ENCODE results near the gene HDAC11. TPM values are rescaled to one million over a fixed set of nuclear protein-coding genes. Genes with fewer than 3 reads are reported as not detected.

Gene HDAC11, protein sequence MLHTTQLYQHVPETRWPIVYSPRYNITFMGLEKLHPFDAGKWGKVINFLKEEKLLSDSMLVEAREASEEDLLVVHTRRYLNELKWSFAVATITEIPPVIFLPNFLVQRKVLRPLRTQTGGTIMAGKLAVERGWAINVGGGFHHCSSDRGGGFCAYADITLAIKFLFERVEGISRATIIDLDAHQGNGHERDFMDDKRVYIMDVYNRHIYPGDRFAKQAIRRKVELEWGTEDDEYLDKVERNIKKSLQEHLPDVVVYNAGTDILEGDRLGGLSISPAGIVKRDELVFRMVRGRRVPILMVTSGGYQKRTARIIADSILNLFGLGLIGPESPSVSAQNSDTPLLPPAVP
- 8.5 and 11.6 TPM in 2 replicates for total RNA-seq

GRCh38 chr3:13479582-13480339, at the start of gene HDAC11:
Gene HDAC11, plus strand, starts transcription at chr3:13480306. Its CDS starts 42 bp downstream, at chr3:13480348.

GRCh38 chr3:13548696-13549622, 68.9 kb downstream of the HDAC11 start, which contains the start of gene FBLN2:
Gene FBLN2, plus strand, starts transcription at chr3:13549125. Its CDS starts 21,231 bp downstream, at chr3:13570356.

Other genes starting within 250 kb of the HDAC11 start
- gene NUP210, start 60.0 kb upstream of the HDAC11 start, total RNA-seq, result not detected in 2 replicates
- 15.5 and 15.9 TPM in 2 replicates for gene FBLN2, start 68.8 kb downstream of the HDAC11 start, total RNA-seq